HG03565 (cell line): Measurements from ENCODE around the gene KCTD11.
"Not testable (repeated sequence)": the region's sequence is repeated elsewhere in the genome, so short reads cannot be mapped to it uniquely, and the experiment has no call there.

Source experiments
- ATAC-seq: cut with Tn5 transposase; IDR thresholded peaks from one replicate; pipeline ENCODE4 v1.9.1; 2021; ENCODE audit warnings: mild to moderate bottlenecking, moderate library complexity; ENCODE audit not compliant: unreplicated experiment

The KCTD11 gene

GRCh38 chr17:7341842-7342241 is 10.1 kb upstream of the KCTD11 start:
- ATAC-seq = no peak

- ATAC-seq = no peak
These were observed 8.7 kb upstream of the KCTD11 start for GRCh38 chr17:7343250-7343649.

GRCh38 chr17:7346761-7347614 is 5.0 kb upstream of the KCTD11 start:
- ATAC-seq = no peak

GRCh38 chr17:7347630-7348477 is 4.1 kb upstream of the KCTD11 start:
- no peak for ATAC-seq

- no peak for ATAC-seq
These were observed 3.3 kb upstream of the KCTD11 start for GRCh38 chr17:7348478-7349242.

- no peak for ATAC-seq
These were observed 534 bp downstream of the KCTD11 start for GRCh38 chr17:7352503-7352889.

- no peak for ATAC-seq
These were observed 1.1 kb downstream of the KCTD11 start for GRCh38 chr17:7352910-7353635.

- no peak for ATAC-seq
These were observed 2.4 kb downstream of the KCTD11 start for GRCh38 chr17:7354262-7354843.

GRCh38 chr17:7355053-7355452 is 3.1 kb downstream of the KCTD11 start, which contains the start of gene TMEM95:
Gene TMEM95 (plus strand): TSS chr17:7355156. CDS start chr17:7355205, 49 bp downstream.
- no peak for ATAC-seq

- ATAC-seq = no peak
These were observed 3.6 kb downstream of the KCTD11 start for GRCh38 chr17:7355573-7355972.

GRCh38 chr17:7356072-7356549 is 4.1 kb downstream of the KCTD11 start:
- ATAC-seq = no peak

- ATAC-seq = no peak
These were observed 4.8 kb downstream of the KCTD11 start for GRCh38 chr17:7356756-7357155.

GRCh38 chr17:7357381-7357780 is 5.4 kb downstream of the KCTD11 start:
- ATAC-seq = no peak

GRCh38 chr17:7361906-7362305 is 9.9 kb downstream of the KCTD11 start:
- no peak for ATAC-seq

GRCh38 chr17:7363311-7363710 is 11.3 kb downstream of the KCTD11 start:
- ATAC-seq = no peak

GRCh38 chr17:7365963-7366362 is 14.0 kb downstream of the KCTD11 start:
- not testable (repeated sequence) for ATAC-seq

- no peak for ATAC-seq
These were observed 15.1 kb downstream of the KCTD11 start for GRCh38 chr17:7367083-7367482.

GRCh38 chr17:7367918-7368598 is 16.1 kb downstream of the KCTD11 start:
- no peak for ATAC-seq

- ATAC-seq = not testable (repeated sequence)
These were observed 16.6 kb downstream of the KCTD11 start for GRCh38 chr17:7368599-7368994.
